Measurements from ENCODE around the gene KCP. TPM values are rescaled to one million over a fixed set of nuclear protein-coding genes. Genes with fewer than 3 reads are reported as not detected.

The KCP gene
- total RNA-seq, 1 experiment from 2014 or later = 0.68 TPM

- peak overlapping the region; percentile 82 for H3K4me3 Mint-ChIP-seq (ENCODE audit: unreplicated experiment)
- intact Hi-C loops (cut with micrococcal nuclease) = loop anchor here (10.0 kb wide), 1 partner anchor 127 kb away; the partner anchor contains the start of gene CALU
- CTCF ChIA-PET = interaction anchor here (0.5 to 3.8 kb wide), 9 partner anchors 14 to 1724 kb away, joined by 3 to 32 read pairs (median 3); no protein-coding TSS in a partner anchor
- POLR2A ChIA-PET = interaction anchor here (0.7 to 3.1 kb wide), 9 partner anchors 21 to 193 kb away, joined by 3 to 48 read pairs (median 5); partner anchors contain the start of genes CALU, IRF5 and TNPO3
- H3K9me3 Mint-ChIP-seq (ENCODE audit: unreplicated experiment) = no peaks in the 10 kb centered on the region
- H3K36me3 Mint-ChIP-seq (ENCODE audit: insufficient read depth, unreplicated experiment) = no peaks in the 10 kb centered on the region
- BruUV-seq (replicated peaks) = no TSS peak
- peaks cover 11% of the 10 kb centered on the region for H3K4me1 Mint-ChIP-seq (ENCODE audit: insufficient read depth, unreplicated experiment)
- H3K27ac Mint-ChIP-seq (ENCODE audit: low read depth, unreplicated experiment) = peak overlapping the region; percentile 84
- H3K27me3 Mint-ChIP-seq (ENCODE audit: insufficient read depth, unreplicated experiment) = no peaks in the 10 kb centered on the region
- TF ChIP-seq, protein P1, sequence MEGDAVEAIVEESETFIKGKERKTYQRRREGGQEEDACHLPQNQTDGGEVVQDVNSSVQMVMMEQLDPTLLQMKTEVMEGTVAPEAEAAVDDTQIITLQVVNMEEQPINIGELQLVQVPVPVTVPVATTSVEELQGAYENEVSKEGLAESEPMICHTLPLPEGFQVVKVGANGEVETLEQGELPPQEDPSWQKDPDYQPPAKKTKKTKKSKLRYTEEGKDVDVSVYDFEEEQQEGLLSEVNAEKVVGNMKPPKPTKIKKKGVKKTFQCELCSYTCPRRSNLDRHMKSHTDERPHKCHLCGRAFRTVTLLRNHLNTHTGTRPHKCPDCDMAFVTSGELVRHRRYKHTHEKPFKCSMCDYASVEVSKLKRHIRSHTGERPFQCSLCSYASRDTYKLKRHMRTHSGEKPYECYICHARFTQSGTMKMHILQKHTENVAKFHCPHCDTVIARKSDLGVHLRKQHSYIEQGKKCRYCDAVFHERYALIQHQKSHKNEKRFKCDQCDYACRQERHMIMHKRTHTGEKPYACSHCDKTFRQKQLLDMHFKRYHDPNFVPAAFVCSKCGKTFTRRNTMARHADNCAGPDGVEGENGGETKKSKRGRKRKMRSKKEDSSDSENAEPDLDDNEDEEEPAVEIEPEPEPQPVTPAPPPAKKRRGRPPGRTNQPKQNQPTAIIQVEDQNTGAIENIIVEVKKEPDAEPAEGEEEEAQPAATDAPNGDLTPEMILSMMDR (IDR thresholded peaks at IDR 0.05; ENCODE audit: unreplicated experiment) = no peak
- DNase-seq (ENCODE audit: unreplicated experiment) = no peak
Measured at GRCh38 chr7:128861957-128862570, 48.4 kb downstream of the KCP start.

DNA sequence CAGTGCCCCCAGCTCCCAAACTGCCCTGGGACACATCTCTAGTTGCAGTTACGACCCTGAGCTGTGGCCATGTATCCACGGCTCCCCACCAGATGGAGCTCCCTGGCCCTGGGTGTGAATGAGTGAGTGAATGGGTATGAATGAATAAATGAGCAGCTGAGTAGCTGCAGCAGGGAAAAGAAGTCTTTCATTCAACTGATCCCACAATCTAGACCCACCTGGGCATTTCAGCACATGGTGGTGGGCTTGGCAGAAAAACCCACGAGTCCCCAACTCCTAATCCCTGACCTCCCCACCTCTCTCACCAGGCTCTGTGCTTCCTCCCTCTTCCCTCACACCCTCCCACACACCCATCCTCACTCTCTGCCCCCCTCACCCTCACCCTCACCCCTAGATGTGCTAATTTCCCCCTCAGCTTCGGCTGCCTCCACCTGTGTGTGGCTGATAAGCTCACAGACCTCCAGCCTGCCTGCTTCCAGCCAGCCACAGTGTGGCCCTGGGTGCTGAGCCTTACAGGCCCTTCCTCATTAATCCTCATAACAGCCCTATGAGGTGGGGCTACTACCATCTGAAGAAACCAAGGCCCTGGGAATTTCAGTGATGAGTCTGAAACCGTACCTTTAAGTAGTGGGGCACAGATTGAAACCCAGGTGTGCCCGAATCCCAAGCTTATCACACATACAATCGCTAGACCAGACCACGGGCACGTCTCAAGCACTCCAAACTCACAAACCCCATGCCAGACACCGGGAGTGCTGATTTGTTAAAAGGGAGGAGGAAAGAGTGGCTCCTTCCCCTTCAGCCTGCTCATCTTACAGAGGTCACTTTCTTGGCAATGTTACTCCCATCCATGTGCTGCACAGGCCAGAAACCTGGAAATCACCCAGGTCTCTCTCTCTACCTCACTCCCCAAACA is 50.1 kb downstream of the KCP start:
- DNase-seq (ENCODE audit: unreplicated experiment) = no peak
- H3K27ac Mint-ChIP-seq (ENCODE audit: low read depth, unreplicated experiment) = no peak overlapping the region
- BruUV-seq (replicated peaks) = no TSS peak
- no peaks in the 10 kb centered on the region for H3K36me3 Mint-ChIP-seq (ENCODE audit: insufficient read depth, unreplicated experiment)
- H3K9me3 Mint-ChIP-seq (ENCODE audit: unreplicated experiment) = no peaks in the 10 kb centered on the region
- peaks cover 6% of the 10 kb centered on the region for H3K4me1 Mint-ChIP-seq (ENCODE audit: insufficient read depth, unreplicated experiment)
- POLR2A ChIA-PET = no interaction called here
- H3K27me3 Mint-ChIP-seq (ENCODE audit: insufficient read depth, unreplicated experiment) = peaks cover 13% of the 10 kb centered on the region
- intact Hi-C loops (cut with micrococcal nuclease) = loop anchor here (10.0 kb wide), 1 partner anchor 126 kb away; the partner anchor contains the start of gene CALU
- CTCF ChIA-PET = interaction anchor here (0.6 to 1.1 kb wide), 6 partner anchors 18 to 1317 kb away, joined by 3 to 5 read pairs (median 3); no protein-coding TSS in a partner anchor
- no peak overlapping the region for H3K4me3 Mint-ChIP-seq (ENCODE audit: unreplicated experiment)
- TF ChIP-seq, protein P1 (IDR thresholded peaks at IDR 0.05; ENCODE audit: unreplicated experiment) = no peak

GRCh38 chr7:128859232-128860157 is 51.0 kb downstream of the KCP start:
- CTCF ChIA-PET = interaction anchor here (0.6 to 1.1 kb wide), 5 partner anchors 17 to 1318 kb away, joined by 3 to 5 read pairs (median 3); no protein-coding TSS in a partner anchor
- POLR2A ChIA-PET = no interaction called here
- TF ChIP-seq, protein P1 (IDR thresholded peaks at IDR 0.05; ENCODE audit: unreplicated experiment) = no peak
- Mint-ChIP-seq H3K4me1 (ENCODE audit: insufficient read depth, unreplicated experiment) (peaks cover 6% of the 10 kb centered on the region), H3K27me3 (ENCODE audit: insufficient read depth, unreplicated experiment) (peaks cover 21% of the 10 kb centered on the region), H3K9me3 (ENCODE audit: unreplicated experiment) (no peaks in the 10 kb centered on the region), H3K36me3 (ENCODE audit: insufficient read depth, unreplicated experiment) (no peaks in the 10 kb centered on the region), H3K27ac (ENCODE audit: low read depth, unreplicated experiment) (no peak overlapping the region), H3K4me3 (ENCODE audit: unreplicated experiment) (no peak overlapping the region)
- intact Hi-C loops (cut with micrococcal nuclease) = loop anchor here (10.0 kb wide), 1 partner anchor 125 kb away; the partner anchor contains the start of gene CALU
- no peak for DNase-seq (ENCODE audit: unreplicated experiment)
- BruUV-seq (replicated peaks) = no TSS peak
